ENCODE measurements around the gene ATPAF1.

DNA sequence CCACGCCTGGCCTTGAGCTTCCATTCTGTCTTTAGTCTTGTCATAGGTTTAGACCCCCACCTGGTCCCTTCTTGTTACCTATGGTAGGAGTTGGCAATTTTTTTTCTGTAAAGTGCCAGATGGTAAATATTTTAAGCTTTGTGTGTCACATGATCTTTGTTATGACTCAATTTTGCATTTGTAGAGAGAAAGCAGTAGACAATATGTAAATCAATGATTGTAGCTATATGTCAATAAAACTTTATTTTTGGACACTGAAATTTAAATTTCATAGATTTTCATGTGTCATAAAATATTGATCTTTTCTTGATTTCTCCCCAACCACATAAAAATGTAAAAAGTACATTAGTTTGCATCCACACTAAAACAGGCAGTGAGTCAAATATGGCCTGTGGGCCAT is 72.1 kb downstream of the ATPAF1 start:
- TF ChIP-seq, protein P1, sequence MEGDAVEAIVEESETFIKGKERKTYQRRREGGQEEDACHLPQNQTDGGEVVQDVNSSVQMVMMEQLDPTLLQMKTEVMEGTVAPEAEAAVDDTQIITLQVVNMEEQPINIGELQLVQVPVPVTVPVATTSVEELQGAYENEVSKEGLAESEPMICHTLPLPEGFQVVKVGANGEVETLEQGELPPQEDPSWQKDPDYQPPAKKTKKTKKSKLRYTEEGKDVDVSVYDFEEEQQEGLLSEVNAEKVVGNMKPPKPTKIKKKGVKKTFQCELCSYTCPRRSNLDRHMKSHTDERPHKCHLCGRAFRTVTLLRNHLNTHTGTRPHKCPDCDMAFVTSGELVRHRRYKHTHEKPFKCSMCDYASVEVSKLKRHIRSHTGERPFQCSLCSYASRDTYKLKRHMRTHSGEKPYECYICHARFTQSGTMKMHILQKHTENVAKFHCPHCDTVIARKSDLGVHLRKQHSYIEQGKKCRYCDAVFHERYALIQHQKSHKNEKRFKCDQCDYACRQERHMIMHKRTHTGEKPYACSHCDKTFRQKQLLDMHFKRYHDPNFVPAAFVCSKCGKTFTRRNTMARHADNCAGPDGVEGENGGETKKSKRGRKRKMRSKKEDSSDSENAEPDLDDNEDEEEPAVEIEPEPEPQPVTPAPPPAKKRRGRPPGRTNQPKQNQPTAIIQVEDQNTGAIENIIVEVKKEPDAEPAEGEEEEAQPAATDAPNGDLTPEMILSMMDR (IDR thresholded peaks at IDR 0.05; ENCODE audit: low read depth, low read length) = no peak
- TF ChIP-seq EZH2phosphoT487 (IDR thresholded peaks at IDR 0.05; ENCODE audit: low read depth) = no peak
